Neural progenitor cell (in vitro differentiated cells): Measurements from ENCODE around the gene KIAA1958.

Experiments
- EZH2 ChIP-seq: fragments of 200-600 bp; sonication (generic); IDR thresholded peaks from 2 replicates; pipeline ENCODE4 v1.6.1; 2017; ENCODE audit warnings: antibody characterized with exemption, mild to moderate bottlenecking, moderate library complexity
- TF ChIP-seq, protein P1 (sequence below): fragments of 200-600 bp; sonication (generic); IDR thresholded peaks from 2 replicates; pipeline ENCODE4 v1.5.1; 2017; ENCODE audit warnings: antibody characterized with exemption, mild to moderate bottlenecking

DNA sequence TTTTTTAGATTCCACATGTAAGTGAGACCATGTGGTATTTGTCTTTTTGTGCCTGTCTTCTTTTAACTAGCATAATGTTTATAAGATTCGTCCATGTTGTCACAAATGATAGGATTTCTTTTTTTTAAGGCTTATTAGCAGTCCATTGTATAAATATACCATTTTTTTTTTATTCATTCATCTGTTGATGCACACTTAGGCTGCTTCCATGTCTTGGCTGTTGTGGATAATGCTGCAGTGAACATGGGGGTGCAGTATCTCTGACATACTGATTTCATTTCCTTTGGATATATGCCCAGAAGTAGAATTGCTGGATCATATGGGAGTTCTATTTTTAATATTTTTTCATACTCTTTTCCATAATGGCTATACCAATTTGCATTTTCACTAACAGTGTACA lies 48.7 kb downstream of the KIAA1958 start:
- TF ChIP-seq, protein P1, sequence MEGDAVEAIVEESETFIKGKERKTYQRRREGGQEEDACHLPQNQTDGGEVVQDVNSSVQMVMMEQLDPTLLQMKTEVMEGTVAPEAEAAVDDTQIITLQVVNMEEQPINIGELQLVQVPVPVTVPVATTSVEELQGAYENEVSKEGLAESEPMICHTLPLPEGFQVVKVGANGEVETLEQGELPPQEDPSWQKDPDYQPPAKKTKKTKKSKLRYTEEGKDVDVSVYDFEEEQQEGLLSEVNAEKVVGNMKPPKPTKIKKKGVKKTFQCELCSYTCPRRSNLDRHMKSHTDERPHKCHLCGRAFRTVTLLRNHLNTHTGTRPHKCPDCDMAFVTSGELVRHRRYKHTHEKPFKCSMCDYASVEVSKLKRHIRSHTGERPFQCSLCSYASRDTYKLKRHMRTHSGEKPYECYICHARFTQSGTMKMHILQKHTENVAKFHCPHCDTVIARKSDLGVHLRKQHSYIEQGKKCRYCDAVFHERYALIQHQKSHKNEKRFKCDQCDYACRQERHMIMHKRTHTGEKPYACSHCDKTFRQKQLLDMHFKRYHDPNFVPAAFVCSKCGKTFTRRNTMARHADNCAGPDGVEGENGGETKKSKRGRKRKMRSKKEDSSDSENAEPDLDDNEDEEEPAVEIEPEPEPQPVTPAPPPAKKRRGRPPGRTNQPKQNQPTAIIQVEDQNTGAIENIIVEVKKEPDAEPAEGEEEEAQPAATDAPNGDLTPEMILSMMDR = no peak
- TF ChIP-seq EZH2 = no peak
